ENCODE results near the gene BIRC5. TPM values are rescaled to one million over a fixed set of nuclear protein-coding genes. Genes with fewer than 3 reads are reported as not detected.

Gene BIRC5
- total and polyA plus RNA-seq, 7 experiments from 2014 or later: 49.0 TPM; not detected in 6

DNA sequence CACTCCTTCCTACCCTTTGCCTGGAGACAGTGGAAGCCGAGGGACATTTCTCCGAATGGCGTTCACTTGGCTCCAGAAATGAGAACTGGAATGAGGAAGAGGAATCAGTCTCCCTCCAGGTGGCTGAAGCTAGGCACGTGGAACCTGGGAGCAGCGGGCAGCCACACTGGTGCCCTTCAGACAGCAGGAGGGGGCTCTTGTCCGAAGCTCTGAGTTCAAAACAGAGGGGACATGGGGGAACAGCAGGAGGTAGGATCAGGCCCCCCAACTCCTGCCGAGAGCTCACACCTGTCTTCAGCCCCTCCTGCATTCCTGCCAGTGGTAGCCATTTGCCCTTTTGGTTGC, 58.8 kb downstream of the BIRC5 start:
- peak overlapping the region; percentile 12 to 80 (median 72) for H3K4me3 Mint-ChIP-seq
- peak overlapping the region; percentile 66 to 99 (median 94) for H3K27ac Mint-ChIP-seq

DNA sequence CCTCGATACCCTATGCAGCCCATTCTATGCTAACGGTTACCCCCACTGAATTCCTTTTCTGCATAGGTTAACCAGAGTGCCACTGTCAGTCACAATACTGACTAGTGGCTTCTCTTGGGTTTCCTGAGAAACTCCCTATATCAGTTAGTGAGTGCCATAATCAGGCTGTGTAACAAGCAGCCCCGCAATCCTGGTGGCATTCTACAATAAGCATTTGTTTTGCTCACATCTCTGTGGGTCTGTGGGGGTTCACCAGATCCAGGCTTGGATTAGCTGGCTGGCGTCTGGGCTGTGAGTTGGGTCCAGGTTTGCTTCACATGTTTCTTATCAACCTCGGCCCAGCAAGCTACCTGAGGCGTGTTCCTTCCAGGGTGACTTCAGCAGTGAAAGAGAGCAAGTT, 59.8 kb downstream of the BIRC5 start:
- peaks cover 0 to 7% (median 0%) of the 10 kb centered on the region in 11 donors for H3K9me3 Mint-ChIP-seq
- Histone ChIP-seq H3K36me3 (ENCODE audit: control insufficient read depth in 2 of 3, insufficient read depth in 3 of 3, low read length in 3 of 3) (no peaks in the 10 kb centered on the region), H3K9me3 (ENCODE audit: control insufficient read depth in 2 of 3, low read length in 3 of 3) (no peaks in the 10 kb centered on the region), H3K27me3 (ENCODE audit: control insufficient read depth in 2 of 2, insufficient read depth in 2 of 2, low read length in 2 of 2) (no peaks in the 10 kb centered on the region), H3K4me1 (ENCODE audit: control insufficient read depth in 2 of 2, insufficient read depth in 2 of 2, low read length in 2 of 2) (peaks cover 0 to 45% of the 10 kb centered on the region in 2 donors), H3K27ac (ENCODE audit: low read depth, low read length) (peak overlapping the region; percentile 10), H3K4me3 (ENCODE audit: low read length) (no peak overlapping the region)
- DNase-seq: no peak
- peaks cover 0 to 5% (median 0%) of the 10 kb centered on the region in 5 donors for H3K27me3 Mint-ChIP-seq
- H3K27ac Mint-ChIP-seq: peak overlapping the region in 7 of 9 donors; percentile 70 to 99 (median 94)
- intact Hi-C loops (cut with micrococcal nuclease): loop anchor here (2.0 to 5.0 kb wide), 2 partner anchors 15 to 88 kb away; partner anchors contain the start of gene SOCS3 (in 1 of the 2)
- H3K4me3 Mint-ChIP-seq: no peak overlapping the region
- peaks cover 0 to 8% (median 0%) of the 10 kb centered on the region in 5 donors for H3K36me3 Mint-ChIP-seq
- peaks cover 21 to 65% (median 47%) of the 10 kb centered on the region in 7 donors for H3K4me1 Mint-ChIP-seq
- POLR2A ChIA-PET: interaction anchor here (1.6 to 1.9 kb wide), 2 partner anchors 11 to 14 kb away, joined by 4 to 5 read pairs; no protein-coding TSS in a partner anchor
- no peak for ATAC-seq
- CTCF ChIA-PET: no interaction called here

More for the DNA sequence above, 58.8 kb downstream of the BIRC5 start:
- Histone ChIP-seq H3K4me1 (ENCODE audit: control insufficient read depth in 2 of 2, insufficient read depth in 2 of 2, low read length in 2 of 2) (peaks cover 0 to 42% of the 10 kb centered on the region in 2 donors), H3K9me3 (ENCODE audit: control insufficient read depth in 2 of 3, low read length in 3 of 3) (no peaks in the 10 kb centered on the region), H3K27me3 (ENCODE audit: control insufficient read depth in 2 of 2, insufficient read depth in 2 of 2, low read length in 2 of 2) (no peaks in the 10 kb centered on the region), H3K27ac (ENCODE audit: low read depth, low read length) (peak overlapping the region; percentile 71), H3K4me3 (ENCODE audit: low read length) (no peak overlapping the region), H3K36me3 (ENCODE audit: control insufficient read depth in 2 of 3, insufficient read depth in 3 of 3, low read length in 3 of 3) (no peaks in the 10 kb centered on the region)
- CTCF ChIA-PET: interaction anchor here (1.0 to 1.4 kb wide), 5 partner anchors 9 to 24 kb away, joined by 3 to 12 read pairs (median 4); no protein-coding TSS in a partner anchor
- H3K9me3 Mint-ChIP-seq: peaks cover 0 to 7% (median 0%) of the 10 kb centered on the region in 11 donors
- H3K4me1 Mint-ChIP-seq: peaks cover 21 to 63% (median 46%) of the 10 kb centered on the region in 7 donors
- H3K36me3 Mint-ChIP-seq: peaks cover 0 to 8% (median 0%) of the 10 kb centered on the region in 5 donors
- ATAC-seq: no peak
- intact Hi-C loops (cut with micrococcal nuclease): loop anchor here (1.0 to 5.0 kb wide), 5 partner anchors 14 to 89 kb away; partner anchors contain the start of gene SOCS3 (in 1 of the 2)
- POLR2A ChIA-PET: interaction anchor here (0.9 to 3.7 kb wide), 6 partner anchors 10 to 142 kb away, joined by 4 to 31 read pairs (median 8); partner anchors contain the start of gene TMC8
- DNase-seq: no peak
- H3K27me3 Mint-ChIP-seq: peaks cover 0 to 5% (median 0%) of the 10 kb centered on the region in 5 donors

Other genes starting within 250 kb of the BIRC5 start
- gene TMC6, start 85.5 kb upstream of the BIRC5 start, total RNA-seq: 100 to 1,000 TPM; 574 to 808 (median 773) TPM
- gene TMC6, start 85.5 kb upstream of the BIRC5 start, polyA plus RNA-seq: 100 to 1,000 TPM; 165 to 247 TPM
- gene TMC8, start 83.5 kb upstream of the BIRC5 start, total RNA-seq: 100 to 1,000 TPM; 423 to 593 (median 509) TPM
- 100 to 1,000 TPM in 1 of 2 donors, 10 to 100 TPM in 1; 94.4 to 217 TPM for gene TMC8, start 83.5 kb upstream of the BIRC5 start, polyA plus RNA-seq
- 1 to 10 TPM in 1 of 5 experiments, under 1 TPM in 1, not detected in 3; 0.10 to 1.0 TPM for gene C17orf99, start 67.9 kb upstream of the BIRC5 start, total RNA-seq
- not detected for gene C17orf99, start 67.9 kb upstream of the BIRC5 start, polyA plus RNA-seq
- 100 to 1,000 TPM in 1 of 5 experiments, 10 to 100 TPM in 4; 47.6 to 109 (median 58.6) TPM for gene SYNGR2, start 45.7 kb upstream of the BIRC5 start, total RNA-seq
- 100 to 1,000 TPM in 1 of 2 donors, 10 to 100 TPM in 1; 94.6 to 118 TPM for gene SYNGR2, start 45.7 kb upstream of the BIRC5 start, polyA plus RNA-seq
- gene TK1, start 27.2 kb upstream of the BIRC5 start, total RNA-seq: 10 to 100 TPM in 1 of 5 experiments, 1 to 10 TPM in 1, under 1 TPM in 1, not detected in 2; 0.29 to 57.7 (median 1.0) TPM
- under 1 TPM; 0.20 to 0.28 TPM for gene TK1, start 27.2 kb upstream of the BIRC5 start, polyA plus RNA-seq
- gene AFMID, start 26.9 kb upstream of the BIRC5 start, total RNA-seq: 10 to 100 TPM in 1 of 5 experiments, 1 to 10 TPM in 4; 1.2 to 19.2 (median 3.0) TPM
- 1 to 10 TPM in 1 of 2 donors, under 1 TPM in 1; 0.99 to 1.1 TPM for gene AFMID, start 26.9 kb upstream of the BIRC5 start, polyA plus RNA-seq
- not detected for gene TMEM235, start 17.4 kb downstream of the BIRC5 start, total RNA-seq
- gene TMEM235, start 17.4 kb downstream of the BIRC5 start, polyA plus RNA-seq: not detected
- 100 to 1,000 TPM in 3 of 5 experiments, 1 to 10 TPM in 2; 8.1 to 281 (median 110) TPM for gene SOCS3, start 145.8 kb downstream of the BIRC5 start, total RNA-seq
- 100 to 1,000 TPM in 1 of 2 donors, 10 to 100 TPM in 1; 58.4 to 206 TPM for gene SOCS3, start 145.8 kb downstream of the BIRC5 start, polyA plus RNA-seq
- gene PGS1, start 164.4 kb downstream of the BIRC5 start, total RNA-seq: 10 to 100 TPM; 66.6 to 84.3 (median 82.0) TPM
- gene PGS1, start 164.4 kb downstream of the BIRC5 start, polyA plus RNA-seq: 10 to 100 TPM; 36.1 to 52.3 TPM

Measured in naive thymus-derived CD4-positive, alpha-beta T cell (primary cell).